ENCODE results near the gene NEK8. TPM values are rescaled to one million over a fixed set of nuclear protein-coding genes. Genes with fewer than 3 reads are reported as not detected.
A peak's percentile ranks its signal among the peaks of the same experiment; 100 is the strongest.

Gene NEK8
- total and polyA plus RNA-seq, 9 of the 15 experiments (the other 6 are each of a cell fraction or from before 2014, with no cell fraction given), result 0.98 to 16.6 (median 4.6) TPM

DNA sequence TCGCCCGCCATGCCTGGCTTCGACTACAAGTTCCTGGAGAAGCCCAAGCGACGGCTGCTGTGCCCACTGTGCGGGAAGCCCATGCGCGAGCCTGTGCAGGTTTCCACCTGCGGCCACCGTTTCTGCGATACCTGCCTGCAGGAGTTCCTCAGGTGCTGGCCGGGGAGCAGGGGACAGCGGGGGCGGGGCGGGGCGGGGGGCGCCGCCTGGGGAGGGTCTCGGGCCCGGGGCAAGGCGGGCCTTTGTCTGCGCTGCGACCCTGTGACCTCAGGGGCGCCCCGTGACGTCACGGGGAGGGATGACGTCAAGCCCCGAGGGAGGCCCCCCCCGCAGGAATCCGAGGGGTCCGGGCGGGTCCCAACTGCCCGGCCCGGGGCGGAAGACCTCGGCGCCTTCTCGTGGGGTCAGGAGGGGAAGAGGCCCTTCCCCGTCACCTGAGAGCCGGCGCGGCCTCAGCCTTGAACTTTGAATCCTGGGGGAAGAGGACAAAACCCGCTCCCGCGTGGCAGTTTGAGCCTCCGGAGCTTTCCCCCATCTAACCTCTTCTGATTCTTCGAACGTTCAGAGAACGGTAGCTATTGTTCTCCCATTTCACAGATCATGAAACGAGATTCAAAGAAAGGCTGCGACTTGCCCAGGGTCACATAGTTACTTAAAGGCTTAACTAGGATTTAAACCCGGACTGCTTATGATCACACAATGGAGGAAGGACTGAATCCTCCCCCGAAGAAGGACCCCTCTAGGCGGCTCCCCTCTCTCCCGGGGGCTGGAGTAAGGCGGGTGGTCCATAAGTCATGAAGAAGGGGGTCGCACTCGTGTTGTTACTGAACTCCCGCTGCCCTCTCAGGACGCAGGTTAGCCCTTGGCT lies 15.8 kb downstream of the NEK8 start (continued):
- TF ChIP-seq ZNF197 (CRISPR knock-in tag; IDR thresholded peaks at IDR 0.05; ENCODE audit: low read depth) (peak; percentile 30; the same call in 1 of the 2 replicates), ZNF561 (CRISPR knock-in tag; conservative IDR thresholded peaks at IDR 0.05) (no peak), ZNF253 (CRISPR knock-in tag; conservative IDR thresholded peaks at IDR 0.05) (no peak), CBX1 (IDR thresholded peaks at IDR 0.05; ENCODE audit: low read depth) (peak; percentile 2; the same call in 1 of the 2 replicates), RFX1 (IDR thresholded peaks at IDR 0.05) (no peak), TBL1XR1 (IDR thresholded peaks at IDR 0.05; ENCODE audit: low read length in 2 of 2) (peak in 1 of 2 experiments; percentile 20; a peak in 1 of 4 replicates), POLR2G (IDR thresholded peaks at IDR 0.05; ENCODE audit: low read depth, low read length) (no peak), ATF7 (IDR thresholded peaks at IDR 0.05) (peak; percentile 92), RCOR1 (IDR thresholded peaks at IDR 0.05; ENCODE audit: borderline replicate concordance in 1 of 2, low read depth in 2 of 2, low read length in 2 of 2) (0 out of 4 replicates have a peak, but pooled peaks of 1 of the 2 experiments have one; percentile 4), L3MBTL2 (IDR thresholded peaks at IDR 0.05) (peak; percentile 85; the same call in 1 of the 2 replicates), ZBTB1 (CRISPR knock-in tag; IDR thresholded peaks at IDR 0.05; ENCODE audit: borderline replicate concordance, low read depth) (peak; percentile 83; the same call in 1 of the 2 replicates), YY1 (IDR thresholded peaks at IDR 0.05; ENCODE audit: borderline replicate concordance in 1 of 3, control insufficient read depth in 1 of 3, extremely low read depth in 1 of 3, insufficient read depth in 3 of 3, insufficient read length in 1 of 3, insufficient replicate concordance in 2 of 3, low read depth in 1 of 3, low read length in 2 of 3) (peak in 2 of 3 experiments; percentile 36 to 94), ZNF347 (CRISPR knock-in tag; IDR thresholded peaks at IDR 0.05; ENCODE audit: low read depth) (no peak), STAG1 (CRISPR knock-in tag; IDR thresholded peaks at IDR 0.05; ENCODE audit: borderline replicate concordance) (no peak; the same call in 1 of the 2 replicates), CBX8 (IDR thresholded peaks at IDR 0.05; ENCODE audit: borderline replicate concordance, extremely low read depth, low read depth, low read length, poor library complexity, severe bottlenecking) (no peak), ZZZ3 (IDR thresholded peaks at IDR 0.05) (no peak), ZNF224 (CRISPR knock-in tag; IDR thresholded peaks at IDR 0.05) (0 out of 2 replicates have a peak, but pooled peaks have one; percentile 85)
- TF ChIP-seq, protein P1, sequence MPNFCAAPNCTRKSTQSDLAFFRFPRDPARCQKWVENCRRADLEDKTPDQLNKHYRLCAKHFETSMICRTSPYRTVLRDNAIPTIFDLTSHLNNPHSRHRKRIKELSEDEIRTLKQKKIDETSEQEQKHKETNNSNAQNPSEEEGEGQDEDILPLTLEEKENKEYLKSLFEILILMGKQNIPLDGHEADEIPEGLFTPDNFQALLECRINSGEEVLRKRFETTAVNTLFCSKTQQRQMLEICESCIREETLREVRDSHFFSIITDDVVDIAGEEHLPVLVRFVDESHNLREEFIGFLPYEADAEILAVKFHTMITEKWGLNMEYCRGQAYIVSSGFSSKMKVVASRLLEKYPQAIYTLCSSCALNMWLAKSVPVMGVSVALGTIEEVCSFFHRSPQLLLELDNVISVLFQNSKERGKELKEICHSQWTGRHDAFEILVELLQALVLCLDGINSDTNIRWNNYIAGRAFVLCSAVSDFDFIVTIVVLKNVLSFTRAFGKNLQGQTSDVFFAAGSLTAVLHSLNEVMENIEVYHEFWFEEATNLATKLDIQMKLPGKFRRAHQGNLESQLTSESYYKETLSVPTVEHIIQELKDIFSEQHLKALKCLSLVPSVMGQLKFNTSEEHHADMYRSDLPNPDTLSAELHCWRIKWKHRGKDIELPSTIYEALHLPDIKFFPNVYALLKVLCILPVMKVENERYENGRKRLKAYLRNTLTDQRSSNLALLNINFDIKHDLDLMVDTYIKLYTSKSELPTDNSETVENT (CRISPR knock-in tag; IDR thresholded peaks at IDR 0.05), result 0 out of 2 replicates have a peak, but pooled peaks have one; percentile 8
- TF ChIP-seq, protein P2, sequence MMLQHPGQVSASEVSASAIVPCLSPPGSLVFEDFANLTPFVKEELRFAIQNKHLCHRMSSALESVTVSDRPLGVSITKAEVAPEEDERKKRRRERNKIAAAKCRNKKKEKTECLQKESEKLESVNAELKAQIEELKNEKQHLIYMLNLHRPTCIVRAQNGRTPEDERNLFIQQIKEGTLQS (IDR thresholded peaks at IDR 0.05), result peak; percentile 83
- TF ChIP-seq, protein P2 (CRISPR knock-in tag; conservative IDR thresholded peaks at IDR 0.05), result no peak; the same call in 1 of the 2 replicates
- TF ChIP-seq, protein P3, sequence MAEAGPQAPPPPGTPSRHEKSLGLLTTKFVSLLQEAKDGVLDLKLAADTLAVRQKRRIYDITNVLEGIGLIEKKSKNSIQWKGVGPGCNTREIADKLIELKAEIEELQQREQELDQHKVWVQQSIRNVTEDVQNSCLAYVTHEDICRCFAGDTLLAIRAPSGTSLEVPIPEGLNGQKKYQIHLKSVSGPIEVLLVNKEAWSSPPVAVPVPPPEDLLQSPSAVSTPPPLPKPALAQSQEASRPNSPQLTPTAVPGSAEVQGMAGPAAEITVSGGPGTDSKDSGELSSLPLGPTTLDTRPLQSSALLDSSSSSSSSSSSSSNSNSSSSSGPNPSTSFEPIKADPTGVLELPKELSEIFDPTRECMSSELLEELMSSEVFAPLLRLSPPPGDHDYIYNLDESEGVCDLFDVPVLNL (CRISPR knock-in tag; IDR thresholded peaks at IDR 0.05; ENCODE audit: low read depth), result peak; percentile 53; the same call in 1 of the 2 replicates

Measured in K562 (cell line).